Measurements from ENCODE around the gene MED26.

MED26 gene

DNA sequence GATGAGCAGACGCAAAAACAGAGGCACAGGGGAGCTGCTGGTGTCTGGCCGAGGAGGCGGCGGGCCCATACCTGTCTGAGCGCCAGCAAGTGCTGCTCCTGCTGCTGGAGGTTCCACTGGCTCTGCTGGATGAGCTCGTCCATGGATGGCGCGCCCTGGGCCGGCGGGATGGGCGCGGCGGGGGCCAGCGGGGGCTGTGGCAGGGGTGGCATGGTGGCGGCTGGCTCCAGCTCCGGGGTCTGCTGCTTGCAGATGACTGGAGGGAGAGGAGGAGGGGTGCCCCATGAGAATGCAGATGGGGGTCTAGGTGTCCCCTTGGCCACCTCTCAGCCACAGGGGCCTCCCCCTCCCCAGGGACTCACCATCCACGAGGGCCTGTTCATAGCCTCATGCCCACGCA, 92.6 kb downstream of the MED26 start:
- Histone ChIP-seq H3K4me3 (no peak overlapping the region), H3K27me3 (no peaks in the 10 kb centered on the region), H3K9ac (peak overlapping the region in 1 of 11 experiments; percentile 34; a peak in 1 of 22 replicates), H3K9me3 (replicated peaks in 1 of 11) (no peaks in the 10 kb centered on the region), H4K20me1 (peaks cover 65 to 100% (median 100%) of the 10 kb centered on the region in 11 experiments), H3K4me1 (peaks cover 11 to 28% (median 13%) of the 10 kb centered on the region in 10 experiments), H3K4me2 (no peak overlapping the region), H3K36me3 (peaks cover 95 to 100% (median 98%) of the 10 kb centered on the region in 11 experiments), H3K27ac (no peak overlapping the region)
- no peak for TF ChIP-seq Cebpa-rat (IDR thresholded peaks at IDR 0.05)

DNA sequence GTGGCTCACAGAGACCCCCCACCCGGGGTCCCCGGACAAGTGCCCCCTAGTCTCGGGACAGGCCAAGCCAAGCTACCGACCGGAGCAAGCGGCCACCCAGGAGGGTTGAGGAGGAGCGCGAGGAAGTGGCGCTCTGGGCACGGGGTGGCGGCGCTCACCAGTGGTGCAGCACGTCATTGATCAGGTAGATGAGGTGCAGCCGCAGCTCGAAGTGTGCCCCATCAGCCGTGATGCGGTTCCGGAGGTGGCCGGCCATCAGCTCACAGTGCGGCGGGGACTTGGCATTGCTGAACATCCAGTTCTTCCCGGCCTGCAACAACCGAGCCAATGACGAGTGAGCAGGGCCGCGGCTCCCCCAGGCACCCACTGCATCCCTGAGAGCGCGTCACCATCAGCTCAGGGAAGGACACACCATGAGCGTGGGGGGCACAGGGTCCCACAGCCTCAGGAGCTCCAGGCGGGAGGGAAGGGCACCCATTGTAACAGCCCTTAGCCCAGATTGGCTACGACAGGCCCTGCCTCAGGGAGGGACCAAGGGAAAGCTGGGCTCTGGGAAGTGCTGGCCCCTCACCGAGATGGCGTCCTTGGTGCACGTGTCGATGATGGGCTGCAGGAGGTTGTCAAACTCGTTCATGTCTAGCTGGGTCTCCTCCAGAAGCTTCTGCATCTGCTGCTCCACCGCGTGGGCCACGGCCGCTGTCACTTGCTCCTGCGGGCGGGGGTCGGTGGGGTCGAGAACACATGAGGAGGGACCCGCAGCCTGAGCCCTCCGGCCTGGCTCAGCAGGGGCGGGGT, 95.4 kb downstream of the MED26 start:
- Histone ChIP-seq H3K9ac (no peak overlapping the region), H4K20me1 (peaks cover 46 to 100% (median 100%) of the 10 kb centered on the region in 11 experiments), H3K36me3 (peaks cover 100% of the 10 kb centered on the region in 11 experiments), H3K4me1 (0 out of 20 replicates have a peak, but pooled peaks cover 0 to 1% (median 0%) of the 10 kb centered on the region in 10 experiments), H3K9me3 (replicated peaks in 1 of 11) (no peaks in the 10 kb centered on the region), H3K27ac (no peak overlapping the region), H3K4me3 (no peak overlapping the region), H3K27me3 (no peaks in the 10 kb centered on the region), H3K4me2 (no peak overlapping the region)
- no peak for TF ChIP-seq Cebpa-rat (IDR thresholded peaks at IDR 0.05)

DNA sequence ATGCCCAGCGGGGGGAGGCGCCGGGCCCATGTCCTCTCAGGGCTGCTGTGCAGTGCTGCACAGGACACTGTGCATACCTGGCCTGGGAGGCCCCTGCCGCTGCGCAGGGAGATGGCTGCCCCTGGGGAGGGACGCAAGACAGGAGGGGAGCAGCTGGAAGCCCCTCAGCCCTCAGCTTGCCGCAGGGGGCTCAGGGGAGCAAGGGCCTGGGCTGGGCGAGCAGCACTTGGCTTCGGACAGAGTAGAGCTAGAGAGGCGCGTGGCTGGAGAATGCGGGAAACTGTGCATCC, 96.7 kb downstream of the MED26 start:
- no peak overlapping the region for H3K27ac ChIP-seq
- peaks cover 33 to 100% (median 100%) of the 10 kb centered on the region in 11 experiments for H4K20me1 ChIP-seq
- H3K4me1 ChIP-seq: no peaks in the 10 kb centered on the region
- no peaks in the 10 kb centered on the region for H3K27me3 ChIP-seq
- H3K36me3 ChIP-seq: peaks cover 100% of the 10 kb centered on the region in 11 experiments
- H3K9ac ChIP-seq: no peak overlapping the region
- H3K4me3 ChIP-seq: no peak overlapping the region
- no peak for TF ChIP-seq Cebpa-rat (IDR thresholded peaks at IDR 0.05)
- no peak overlapping the region for H3K4me2 ChIP-seq
- no peaks in the 10 kb centered on the region for H3K9me3 ChIP-seq (replicated peaks in 1 of 11)

DNA sequence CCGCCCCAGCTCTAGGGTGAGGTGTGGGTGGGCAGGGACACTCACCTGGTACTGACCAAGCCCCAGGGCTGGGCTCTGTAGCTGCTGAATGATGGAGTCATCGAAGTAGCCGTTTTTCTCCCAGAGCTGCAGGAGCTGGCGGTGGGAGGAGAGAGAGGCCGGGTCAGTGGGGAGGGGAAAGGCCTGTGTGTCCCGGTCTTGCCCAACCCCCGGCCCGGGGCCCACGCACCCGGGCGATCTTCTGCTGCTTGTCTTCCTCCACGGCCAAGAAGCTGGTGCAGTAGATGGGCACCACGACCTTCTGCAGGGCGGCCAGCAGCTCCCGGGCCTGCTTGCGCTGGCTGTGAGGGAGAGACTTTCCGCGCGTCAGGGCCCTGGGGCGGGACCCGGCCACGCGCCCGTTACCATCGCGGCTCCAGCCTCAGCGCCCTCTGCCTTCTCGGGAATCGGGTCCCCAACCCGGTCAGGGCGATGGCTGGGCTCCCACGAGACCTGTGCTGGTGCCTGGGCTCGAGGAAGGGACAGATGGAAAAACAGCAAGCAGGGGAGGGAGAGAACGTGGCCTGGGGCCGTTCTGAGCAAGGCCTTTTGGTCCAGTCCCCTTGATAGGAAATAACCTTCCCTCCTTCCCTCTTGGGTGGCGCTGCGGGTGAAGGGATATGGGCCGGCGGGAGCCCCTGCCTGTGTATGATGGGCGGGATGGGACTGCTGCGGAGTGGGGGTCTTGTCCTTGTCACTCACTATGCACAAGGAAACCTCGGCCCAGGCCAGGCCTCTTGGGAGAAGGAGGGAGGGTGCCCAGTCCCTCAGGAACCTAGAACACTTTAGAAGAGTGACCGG, 97.2 kb downstream of the MED26 start:
- Histone ChIP-seq H4K20me1 (peaks cover 27 to 100% (median 100%) of the 10 kb centered on the region in 11 experiments; a peak in 21 of 22 replicates), H3K27me3 (no peaks in the 10 kb centered on the region), H3K9me3 (replicated peaks in 1 of 11) (no peaks in the 10 kb centered on the region), H3K4me3 (no peak overlapping the region), H3K4me1 (no peaks in the 10 kb centered on the region), H3K4me2 (no peak overlapping the region), H3K9ac (no peak overlapping the region; a peak in 1 of 22 replicates), H3K36me3 (peaks cover 100% of the 10 kb centered on the region in 11 experiments), H3K27ac (no peak overlapping the region)
- TF ChIP-seq Cebpa-rat (IDR thresholded peaks at IDR 0.05): no peak

DNA sequence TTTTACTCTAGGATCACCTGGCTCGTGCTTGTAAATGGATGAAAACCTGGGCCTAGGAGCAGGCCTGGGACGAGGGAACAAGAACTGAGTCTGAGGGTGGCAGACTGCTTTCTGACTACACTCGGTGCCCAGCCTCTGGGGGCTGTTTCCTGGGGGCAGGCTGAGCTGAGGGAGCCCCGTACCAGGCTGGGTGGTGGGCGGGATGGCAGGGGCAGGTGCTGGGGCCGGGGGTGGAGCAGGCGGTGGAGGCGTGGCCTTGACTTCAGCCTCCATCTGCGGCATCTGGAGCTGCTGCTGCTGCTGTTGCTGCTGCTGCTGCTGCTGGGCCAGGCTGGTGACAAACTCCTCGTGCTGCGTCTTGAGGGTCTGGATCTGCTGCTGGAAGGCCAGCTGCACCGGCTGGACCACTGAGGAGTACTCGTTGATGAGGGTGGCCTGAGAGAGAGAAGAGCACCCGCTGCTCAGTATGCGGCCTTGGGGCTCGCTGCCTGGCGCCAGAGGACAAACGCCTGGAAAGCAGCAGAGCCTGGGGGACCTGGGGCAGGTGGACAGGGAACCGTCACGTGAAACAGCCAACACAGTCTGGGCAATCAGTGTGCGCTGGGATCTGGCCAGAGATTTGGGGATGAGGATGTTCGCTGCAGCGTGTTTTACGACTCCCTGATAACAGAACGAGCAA, 98.4 kb downstream of the MED26 start:
- no peaks in the 10 kb centered on the region for H3K27me3 ChIP-seq
- TF ChIP-seq Cebpa-rat (IDR thresholded peaks at IDR 0.05): no peak
- peaks cover 15 to 100% (median 100%) of the 10 kb centered on the region in 11 experiments; a peak in 21 of 22 replicates for H4K20me1 ChIP-seq
- no peak overlapping the region for H3K4me3 ChIP-seq
- H3K36me3 ChIP-seq: peaks cover 100% of the 10 kb centered on the region in 11 experiments
- no peaks in the 10 kb centered on the region for H3K4me1 ChIP-seq
- no peaks in the 10 kb centered on the region for H3K9me3 ChIP-seq (replicated peaks in 1 of 11)
- no peak overlapping the region for H3K27ac ChIP-seq
- no peak overlapping the region for H3K9ac ChIP-seq
- H3K4me2 ChIP-seq: no peak overlapping the region

DNA sequence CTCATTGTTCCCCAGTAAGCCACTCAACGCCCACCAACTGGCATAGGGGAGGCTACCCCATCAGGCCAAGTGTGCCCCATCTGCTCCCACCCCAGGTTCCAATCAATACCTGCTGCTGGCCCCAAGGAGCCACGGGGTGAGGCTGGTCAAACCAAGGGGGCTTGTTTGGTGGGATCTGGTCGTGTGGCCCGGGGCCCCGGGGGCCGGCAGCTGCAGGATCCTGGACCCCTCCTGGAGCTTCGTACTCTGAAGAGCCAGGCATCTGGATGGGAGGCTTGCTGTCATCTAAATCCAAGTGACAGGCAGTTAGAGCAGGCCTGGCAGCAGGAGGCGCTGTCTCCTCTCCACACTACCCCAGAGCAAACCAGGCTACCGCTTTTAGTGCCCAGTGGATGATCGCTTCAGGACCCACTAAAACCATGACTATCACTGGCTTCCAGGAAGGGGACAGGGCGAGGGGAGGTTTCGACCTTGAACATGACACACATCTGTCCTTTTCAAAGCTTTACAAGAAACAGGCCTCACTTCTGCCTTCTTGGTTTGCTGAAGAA, 100.0 kb downstream of the MED26 start:
- no peak overlapping the region for H3K4me3 ChIP-seq
- no peak overlapping the region for H3K9ac ChIP-seq
- H4K20me1 ChIP-seq: peaks cover 14 to 100% (median 100%) of the 10 kb centered on the region in 11 experiments; a peak in 21 of 22 replicates
- H3K4me1 ChIP-seq: no peaks in the 10 kb centered on the region
- H3K4me2 ChIP-seq: no peak overlapping the region
- no peak overlapping the region for H3K27ac ChIP-seq
- no peaks in the 10 kb centered on the region for H3K27me3 ChIP-seq
- H3K36me3 ChIP-seq: peaks cover 100% of the 10 kb centered on the region in 11 experiments
- no peaks in the 10 kb centered on the region for H3K9me3 ChIP-seq (replicated peaks in 1 of 11)
- TF ChIP-seq Cebpa-rat (IDR thresholded peaks at IDR 0.05): no peak

DNA sequence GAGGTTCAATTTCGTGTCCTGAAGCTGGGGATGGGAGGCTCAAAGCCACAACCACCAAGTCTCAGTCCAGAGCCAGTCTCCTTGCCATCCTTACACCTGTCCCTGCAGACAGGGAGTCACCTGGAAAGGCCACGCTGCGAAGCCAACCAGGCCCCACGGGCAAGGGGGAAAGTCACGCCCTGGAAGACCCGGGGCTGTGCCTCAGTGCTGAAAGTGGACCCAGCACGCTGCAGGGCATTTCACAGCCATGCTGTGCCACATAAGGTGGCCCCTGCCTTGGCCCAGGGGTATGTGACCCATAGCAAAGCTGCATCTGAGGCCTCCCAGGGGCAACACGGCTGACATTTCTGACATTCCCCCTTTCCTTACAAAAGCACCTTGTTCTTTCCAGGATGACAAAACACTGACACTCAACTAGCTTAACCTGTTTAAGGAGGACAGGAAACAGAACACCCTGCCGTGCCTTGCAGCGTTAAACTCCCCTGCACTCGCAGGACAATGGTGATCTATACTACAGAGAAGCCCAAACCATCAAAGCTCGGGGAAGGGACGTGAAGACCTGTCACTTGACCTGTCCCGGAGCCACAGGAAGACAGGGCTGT, 100.6 kb downstream of the MED26 start:
- Histone ChIP-seq H4K20me1 (peaks cover 11 to 100% (median 100%) of the 10 kb centered on the region in 11 experiments; a peak in 21 of 22 replicates), H3K4me2 (no peak overlapping the region), H3K4me3 (no peak overlapping the region), H3K9ac (no peak overlapping the region; a peak in 1 of 22 replicates), H3K9me3 (replicated peaks in 1 of 11) (no peaks in the 10 kb centered on the region), H3K4me1 (no peaks in the 10 kb centered on the region), H3K27ac (no peak overlapping the region), H3K36me3 (peaks cover 100% of the 10 kb centered on the region in 11 experiments), H3K27me3 (no peaks in the 10 kb centered on the region)
- no peak for TF ChIP-seq Cebpa-rat (IDR thresholded peaks at IDR 0.05)

DNA sequence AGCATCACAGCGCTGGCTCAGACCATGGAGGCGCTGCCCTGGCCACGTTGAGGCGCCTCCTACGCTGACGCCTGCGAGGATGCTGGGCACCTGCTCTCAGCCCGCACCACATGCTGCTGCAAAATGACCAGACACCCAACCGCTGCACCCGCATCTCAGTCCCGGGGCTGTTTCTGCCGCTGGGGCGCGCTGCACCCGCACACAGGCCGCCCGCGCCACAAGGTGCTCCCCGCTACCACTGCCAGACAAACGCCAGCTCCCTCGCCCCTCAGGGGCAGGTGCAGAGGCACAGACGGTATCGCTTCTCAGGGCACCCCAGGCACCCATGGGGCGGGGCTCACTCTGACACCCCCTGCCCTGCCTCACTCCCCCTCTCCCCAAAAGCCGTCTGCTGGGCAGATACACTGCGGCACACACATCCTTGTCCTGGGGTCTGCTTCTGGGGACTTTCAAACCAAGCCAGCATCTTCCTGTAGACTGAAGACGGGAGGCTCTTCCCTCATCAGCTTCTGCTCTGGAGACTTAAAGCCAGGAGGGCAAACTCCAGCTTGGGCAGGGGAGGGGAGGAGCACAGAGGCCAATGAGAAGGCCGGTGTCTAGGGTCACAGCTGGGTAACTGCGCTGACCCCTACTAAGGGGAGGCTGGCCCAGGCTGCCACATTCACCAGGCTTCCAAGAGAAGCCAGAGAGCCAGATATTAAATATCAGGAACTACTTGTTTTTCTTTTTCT, 102.1 kb downstream of the MED26 start:
- TF ChIP-seq Cebpa-rat (IDR thresholded peaks at IDR 0.05): no peak

More for the DNA sequence above, 102.1 kb downstream of the MED26 start:
- Histone ChIP-seq H3K4me1 (no peaks in the 10 kb centered on the region), H3K36me3 (peaks cover 97 to 100% (median 100%) of the 10 kb centered on the region in 11 experiments), H3K27ac (no peak overlapping the region), H3K9ac (no peak overlapping the region), H3K4me2 (no peak overlapping the region), H3K9me3 (replicated peaks in 1 of 11) (no peaks in the 10 kb centered on the region), H4K20me1 (peaks cover 0 to 100% (median 99%) of the 10 kb centered on the region in 11 experiments; a peak in 21 of 22 replicates), H3K27me3 (no peaks in the 10 kb centered on the region), H3K4me3 (no peak overlapping the region)
